ENCODE data around the gene AUTS2. TPM values are rescaled to one million over a fixed set of nuclear protein-coding genes. Genes with fewer than 3 reads are reported as not detected.

Gene AUTS2
- total and polyA plus RNA-seq, 9 of the 15 experiments (the other 6 are each of a cell fraction or from before 2014, with no cell fraction given): 0.58 TPM; not detected in 8

GRCh38 chr7:69857014-69857413, 258.7 kb downstream of the AUTS2 start:
- H4K20me1 ChIP-seq (replicated peaks; ENCODE audit: control insufficient read depth, insufficient read depth, low read length): no peaks in the 10 kb centered on the region
- H3K9ac ChIP-seq (ENCODE audit: insufficient read depth in 1 of 2, low read depth in 2 of 2, low read length in 2 of 2): no peak overlapping the region
- H3K4me3 ChIP-seq: no peak overlapping the region
- ChIA-PET POLR2A (no interaction called here), CTCF (ENCODE audit: low intra/inter-chr PET ratio) (no interaction called here)
- in situ Hi-C loops (cut with MboI): no loop called here
- no peaks in the 10 kb centered on the region for H3K27me3 ChIP-seq (ENCODE audit: control insufficient read depth in 2 of 2, insufficient read depth in 2 of 2, low read length in 2 of 2)
- no peak for FAIRE-seq
- H3K27ac ChIP-seq (ENCODE audit: extremely low read depth, low read depth, low read length): no peak overlapping the region
- no peaks in the 10 kb centered on the region for H3K9me1 ChIP-seq (ENCODE audit: control insufficient read depth, insufficient read depth, low read length)
- H3K4me1 ChIP-seq (replicated peaks in 1 of 2; ENCODE audit: control insufficient read depth in 2 of 2, insufficient read depth in 2 of 2, low read length in 2 of 2): no peaks in the 10 kb centered on the region
- no peak overlapping the region for H3K4me2 ChIP-seq (ENCODE audit: insufficient read depth, low read length)
- WGBS (ENCODE audit: insufficient coverage, low coverage, missing lambda C conversion rate): 2% methylated on average over 6 of the region's 6 CpGs
- DNase-seq (ENCODE audit: extremely low read depth in 1 of 4, low spot score in 3 of 4): no peak
- H3K36me3 ChIP-seq (ENCODE audit: control insufficient read depth, insufficient read depth, low read length): no peaks in the 10 kb centered on the region
- no TSS peak for BruUV-seq (replicated peaks)
- H2AFZ ChIP-seq (ENCODE audit: low read depth, low read length): no peak overlapping the region
- ATAC-seq: no peak
- TF ChIP-seq ZNF354B (CRISPR knock-in tag; IDR thresholded peaks at IDR 0.05) (no peak), PURB (CRISPR knock-in tag; IDR thresholded peaks at IDR 0.05; ENCODE audit: low read depth) (no peak), CTBP1 (IDR thresholded peaks at IDR 0.05; ENCODE audit: borderline replicate concordance) (no peak), LEF1 (IDR thresholded peaks at IDR 0.05) (no peak), POLR3G (IDR thresholded peaks at IDR 0.05; ENCODE audit: extremely low read depth, insufficient read length, insufficient replicate concordance) (no peak), ZNF445 (CRISPR knock-in tag; IDR thresholded peaks at IDR 0.05; ENCODE audit: low read depth) (no peak), EP300 (IDR thresholded peaks at IDR 0.05; ENCODE audit: low read length) (no peak), XRCC3 (IDR thresholded peaks at IDR 0.05) (no peak), BHLHE40 (IDR thresholded peaks at IDR 0.05; ENCODE audit: low read length) (no peak), HDAC6 (IDR thresholded peaks at IDR 0.05; ENCODE audit: low read depth, low read length) (no peak), TEAD2 (tag; IDR thresholded peaks at IDR 0.05) (no peak), ZNF384 (IDR thresholded peaks at IDR 0.05; ENCODE audit: low read depth, low read length) (no peak), NR2F6 (CRISPR knock-in tag; IDR thresholded peaks at IDR 0.05) (no peak), TFAM (CRISPR knock-in tag; conservative IDR thresholded peaks at IDR 0.05) (no peak), HMG20A (CRISPR knock-in tag; conservative IDR thresholded peaks at IDR 0.05) (no peak)
- TF ChIP-seq, protein P1, sequence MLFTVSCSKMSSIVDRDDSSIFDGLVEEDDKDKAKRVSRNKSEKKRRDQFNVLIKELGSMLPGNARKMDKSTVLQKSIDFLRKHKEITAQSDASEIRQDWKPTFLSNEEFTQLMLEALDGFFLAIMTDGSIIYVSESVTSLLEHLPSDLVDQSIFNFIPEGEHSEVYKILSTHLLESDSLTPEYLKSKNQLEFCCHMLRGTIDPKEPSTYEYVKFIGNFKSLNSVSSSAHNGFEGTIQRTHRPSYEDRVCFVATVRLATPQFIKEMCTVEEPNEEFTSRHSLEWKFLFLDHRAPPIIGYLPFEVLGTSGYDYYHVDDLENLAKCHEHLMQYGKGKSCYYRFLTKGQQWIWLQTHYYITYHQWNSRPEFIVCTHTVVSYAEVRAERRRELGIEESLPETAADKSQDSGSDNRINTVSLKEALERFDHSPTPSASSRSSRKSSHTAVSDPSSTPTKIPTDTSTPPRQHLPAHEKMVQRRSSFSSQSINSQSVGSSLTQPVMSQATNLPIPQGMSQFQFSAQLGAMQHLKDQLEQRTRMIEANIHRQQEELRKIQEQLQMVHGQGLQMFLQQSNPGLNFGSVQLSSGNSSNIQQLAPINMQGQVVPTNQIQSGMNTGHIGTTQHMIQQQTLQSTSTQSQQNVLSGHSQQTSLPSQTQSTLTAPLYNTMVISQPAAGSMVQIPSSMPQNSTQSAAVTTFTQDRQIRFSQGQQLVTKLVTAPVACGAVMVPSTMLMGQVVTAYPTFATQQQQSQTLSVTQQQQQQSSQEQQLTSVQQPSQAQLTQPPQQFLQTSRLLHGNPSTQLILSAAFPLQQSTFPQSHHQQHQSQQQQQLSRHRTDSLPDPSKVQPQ (CRISPR knock-in tag; IDR thresholded peaks at IDR 0.05; ENCODE audit: borderline replicate concordance): no peak
- intact Hi-C loops (cut with micrococcal nuclease): no loop called here
- H3K79me2 ChIP-seq (ENCODE audit: control insufficient read depth, insufficient read depth, low read length): no peaks in the 10 kb centered on the region
- no peaks in the 10 kb centered on the region for H3K9me3 ChIP-seq (replicated peaks; ENCODE audit: control insufficient read depth, insufficient read depth, low read depth, low read length)
